GM21737 (cell line): ENCODE measurements around the gene KCNK6.

Experiments used
- ATAC-seq: cut with Tn5 transposase; IDR thresholded peaks from one replicate; pipeline ENCODE4 v1.9.1; 2021; ENCODE audit warnings: mild to moderate bottlenecking, moderate library complexity; ENCODE audit not compliant: unreplicated experiment

The KCNK6 gene

GRCh38 chr19:38294090-38294489 lies 25.6 kb upstream of the KCNK6 start:
- no peak for ATAC-seq

- no peak for ATAC-seq
Observed at GRCh38 chr19:38298821-38299680, 20.6 kb upstream of the KCNK6 start.

GRCh38 chr19:38303517-38304351 lies 15.9 kb upstream of the KCNK6 start, which contains the start of gene C19orf33:
Gene C19orf33 (plus strand): TSS chr19:38304251. CDS start chr19:38304262, 11 bp downstream.
- ATAC-seq, result no peak

- ATAC-seq, result no peak
Observed at GRCh38 chr19:38304352-38304865, 15.2 kb upstream of the KCNK6 start.

GRCh38 chr19:38304866-38305429 lies 14.7 kb upstream of the KCNK6 start:
- no peak for ATAC-seq

GRCh38 chr19:38306236-38306635 lies 13.4 kb upstream of the KCNK6 start:
- no peak for ATAC-seq

GRCh38 chr19:38307076-38307475 lies 12.6 kb upstream of the KCNK6 start:
- no peak for ATAC-seq

- ATAC-seq, result no peak
Observed at GRCh38 chr19:38307597-38307996, 12.0 kb upstream of the KCNK6 start.

- no peak for ATAC-seq
Observed at GRCh38 chr19:38308006-38308766, 11.5 kb upstream of the KCNK6 start.

GRCh38 chr19:38308926-38309614 lies 10.6 kb upstream of the KCNK6 start:
- no peak for ATAC-seq

GRCh38 chr19:38309615-38310278 lies 9.9 kb upstream of the KCNK6 start:
- ATAC-seq, result no peak

GRCh38 chr19:38310279-38310670 lies 9.4 kb upstream of the KCNK6 start:
- no peak for ATAC-seq

- no peak for ATAC-seq
Observed at GRCh38 chr19:38310986-38311385, 8.7 kb upstream of the KCNK6 start.

- peak; percentile 88 for ATAC-seq
Observed at GRCh38 chr19:38315657-38316476, 3.8 kb upstream of the KCNK6 start, which contains the start of gene YIF1B. Gene YIF1B (minus strand): TSS chr19:38315947. CDS start chr19:38315917, 30 bp downstream.

- peak; percentile 8 for ATAC-seq
Observed at GRCh38 chr19:38316477-38317067, 3.1 kb upstream of the KCNK6 start.

- no peak for ATAC-seq
Observed at GRCh38 chr19:38317104-38317612, 2.5 kb upstream of the KCNK6 start.

GRCh38 chr19:38318660-38319059 lies 985 bp upstream of the KCNK6 start:
- no peak for ATAC-seq

GRCh38 chr19:38320969-38321339 lies 1.3 kb downstream of the KCNK6 start:
- no peak for ATAC-seq
